GM23338 (cell line): ENCODE data around the gene CASP8.

Experiments
- CREB1 ChIP-seq: fragments of 250-450 bp; sonication (Bioruptor Pico); IDR thresholded peaks from 2 replicates; pipeline ENCODE4 v1.5.0; 2020; ENCODE audit warnings: low read depth, mild to moderate bottlenecking, moderate library complexity
- CTCF ChIP-seq, 2 experiments: fragments of 200-600 bp in 1 of 2; sonication (generic) in 1 of 2; conservative IDR thresholded peaks; 2 replicates each; pipeline versions ENCODE4 v1.5.1 to v1.6.1; 2016 to 2017; ENCODE audit warnings: antibody characterized with exemption in 2 of 2, low read depth in 2 of 2, mild to moderate bottlenecking in 2 of 2, moderate library complexity in 1 of 2
- ETS1 ChIP-seq: IDR thresholded peaks from 2 replicates; pipeline ENCODE4 v1.6.1; 2016; ENCODE audit warnings: antibody characterized with exemption
- EZH2 ChIP-seq: fragments of 200-600 bp; sonication (generic); IDR thresholded peaks from one replicate; pipeline ENCODE4 v1.8.0; 2017; ENCODE audit warnings: antibody characterized with exemption, mild to moderate bottlenecking, low read depth; ENCODE audit not compliant: unreplicated experiment
- EZH2phosphoT487 ChIP-seq: fragments of 200-600 bp; sonication (generic); IDR thresholded peaks from one replicate; pipeline ENCODE4 v1.8.1; 2018; ENCODE audit warnings: antibody characterized with exemption; ENCODE audit not compliant: unreplicated experiment
- JUNB ChIP-seq: IDR thresholded peaks from one replicate; pipeline ENCODE4 v1.6.1; 2016; ENCODE audit warnings: antibody characterized with exemption; ENCODE audit not compliant: unreplicated experiment
- NANOG ChIP-seq: IDR thresholded peaks from 2 replicates; pipeline ENCODE4 v1.6.1; 2016; ENCODE audit warnings: antibody characterized with exemption, borderline replicate concordance
- POLR2AphosphoS5 ChIP-seq: IDR thresholded peaks from 2 replicates; pipeline ENCODE4 v1.6.1; 2016; ENCODE audit warnings: antibody characterized with exemption, low read depth
- ZNF114 ChIP-seq: fragments of 250-450 bp; sonication (Bioruptor Pico); IDR thresholded peaks from 2 replicates; pipeline ENCODE4 v1.5.0; 2020; ENCODE audit warnings: mild to moderate bottlenecking, moderate library complexity
- TF ChIP-seq, protein P1 (sequence below): IDR thresholded peaks from one replicate; pipeline ENCODE4 v1.6.1; 2018; ENCODE audit warnings: antibody characterized with exemption; ENCODE audit not compliant: unreplicated experiment

- TF ChIP-seq CTCF (conservative IDR thresholded peaks at IDR 0.05; ENCODE audit: low read depth in 2 of 2) (no peak), EZH2 (no peak), CREB1 (no peak), EZH2phosphoT487 (no peak), POLR2AphosphoS5 (no peak), ETS1 (no peak), JUNB (no peak), ZNF114 (CRISPR knock-in tag) (no peak), NANOG (no peak)
- TF ChIP-seq, protein P1, sequence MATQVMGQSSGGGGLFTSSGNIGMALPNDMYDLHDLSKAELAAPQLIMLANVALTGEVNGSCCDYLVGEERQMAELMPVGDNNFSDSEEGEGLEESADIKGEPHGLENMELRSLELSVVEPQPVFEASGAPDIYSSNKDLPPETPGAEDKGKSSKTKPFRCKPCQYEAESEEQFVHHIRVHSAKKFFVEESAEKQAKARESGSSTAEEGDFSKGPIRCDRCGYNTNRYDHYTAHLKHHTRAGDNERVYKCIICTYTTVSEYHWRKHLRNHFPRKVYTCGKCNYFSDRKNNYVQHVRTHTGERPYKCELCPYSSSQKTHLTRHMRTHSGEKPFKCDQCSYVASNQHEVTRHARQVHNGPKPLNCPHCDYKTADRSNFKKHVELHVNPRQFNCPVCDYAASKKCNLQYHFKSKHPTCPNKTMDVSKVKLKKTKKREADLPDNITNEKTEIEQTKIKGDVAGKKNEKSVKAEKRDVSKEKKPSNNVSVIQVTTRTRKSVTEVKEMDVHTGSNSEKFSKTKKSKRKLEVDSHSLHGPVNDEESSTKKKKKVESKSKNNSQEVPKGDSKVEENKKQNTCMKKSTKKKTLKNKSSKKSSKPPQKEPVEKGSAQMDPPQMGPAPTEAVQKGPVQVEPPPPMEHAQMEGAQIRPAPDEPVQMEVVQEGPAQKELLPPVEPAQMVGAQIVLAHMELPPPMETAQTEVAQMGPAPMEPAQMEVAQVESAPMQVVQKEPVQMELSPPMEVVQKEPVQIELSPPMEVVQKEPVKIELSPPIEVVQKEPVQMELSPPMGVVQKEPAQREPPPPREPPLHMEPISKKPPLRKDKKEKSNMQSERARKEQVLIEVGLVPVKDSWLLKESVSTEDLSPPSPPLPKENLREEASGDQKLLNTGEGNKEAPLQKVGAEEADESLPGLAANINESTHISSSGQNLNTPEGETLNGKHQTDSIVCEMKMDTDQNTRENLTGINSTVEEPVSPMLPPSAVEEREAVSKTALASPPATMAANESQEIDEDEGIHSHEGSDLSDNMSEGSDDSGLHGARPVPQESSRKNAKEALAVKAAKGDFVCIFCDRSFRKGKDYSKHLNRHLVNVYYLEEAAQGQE = no peak
Observed at GRCh38 chr2:201267278-201268030, 7.1 kb downstream of the CASP8 start.
